Neural cell (in vitro differentiated cells): ENCODE measurements around the gene ADPRHL1.

Source experiments
- CTCF ChIP-seq: fragments of 450-650 bp; IDR thresholded peaks from 2 replicates; pipeline ENCODE4 v1.5.1; 2014; ENCODE audit warnings: antibody characterized with exemption, mild to moderate bottlenecking, moderate library complexity; ENCODE audit not compliant: poor library complexity, severe bottlenecking
- EP300 ChIP-seq: fragments of 450-650 bp; conservative IDR thresholded peaks from 2 replicates; pipeline ENCODE4 v1.6.1; 2014; ENCODE audit warnings: antibody characterized with exemption, mild to moderate bottlenecking, moderate library complexity; ENCODE audit not compliant: poor library complexity, severe bottlenecking
- MXI1 ChIP-seq: fragments of 450-650 bp; conservative IDR thresholded peaks from 2 replicates; pipeline ENCODE4 v1.6.1; 2014; ENCODE audit warnings: antibody characterized with exemption, mild to moderate bottlenecking; ENCODE audit not compliant: poor library complexity, severe bottlenecking
- POLR2AphosphoS5 ChIP-seq: IDR thresholded peaks from 2 replicates; pipeline ENCODE4 v1.6.1; 2012
- RAD21 ChIP-seq: fragments of 450-650 bp; conservative IDR thresholded peaks from 2 replicates; pipeline ENCODE4 v1.6.1; 2014; ENCODE audit warnings: antibody characterized with exemption, mild to moderate bottlenecking, moderate library complexity

DNA sequence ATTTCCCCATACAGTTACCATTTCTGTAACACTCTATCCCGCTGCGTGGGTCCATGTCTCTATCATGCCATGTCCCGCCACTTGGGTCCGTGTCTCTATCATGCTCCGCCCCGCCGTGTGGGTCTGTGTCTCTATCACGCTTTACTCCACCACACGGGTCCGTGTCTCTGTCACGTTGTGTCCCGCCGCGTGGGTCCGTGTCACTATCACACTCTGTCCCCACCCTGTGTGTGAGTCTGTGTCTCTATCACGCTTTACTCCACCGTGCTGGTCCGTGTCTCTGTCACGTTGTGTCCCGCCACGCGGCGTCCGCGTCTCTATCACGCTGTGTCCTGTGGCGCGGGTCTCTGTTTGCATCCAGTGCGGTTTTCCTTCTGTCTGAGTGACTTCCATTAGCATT, 11.6 kb downstream of the ADPRHL1 start:
- TF ChIP-seq CTCF (no peak), RAD21 (no peak), MXI1 (no peak), POLR2AphosphoS5 (no peak), EP300 (no peak)
